HG03442 (cell line): ENCODE data around the gene GRB10.
"Not testable (repeated sequence)": the region's sequence is repeated elsewhere in the genome, so short reads cannot be mapped to it uniquely, and the experiment has no call there.

Experiments
- ATAC-seq: cut with Tn5 transposase; IDR thresholded peaks from one replicate; pipeline ENCODE4 v1.9.1; 2021; ENCODE audit warnings: mild to moderate bottlenecking, moderate library complexity; ENCODE audit not compliant: unreplicated experiment

GRB10 gene

DNA sequence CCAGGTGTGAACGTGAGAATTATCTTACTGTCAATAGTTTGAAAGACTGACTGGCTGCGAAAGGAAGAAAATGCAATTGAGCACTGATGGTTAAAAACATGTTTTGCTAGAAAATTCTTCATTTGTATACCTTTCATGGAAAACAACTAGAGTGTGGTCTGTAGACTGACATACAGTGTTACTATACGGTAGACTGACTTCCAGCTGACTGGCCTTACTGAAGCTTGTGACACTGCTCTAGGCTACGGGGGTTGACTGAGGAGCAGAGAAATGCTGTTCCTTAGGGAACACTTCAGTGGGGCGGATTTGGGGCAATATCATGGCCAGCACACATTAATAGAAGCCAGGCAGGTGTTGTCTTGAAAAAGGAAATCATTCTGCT is 191.6 kb downstream of the GRB10 start:
- ATAC-seq, result no peak

DNA sequence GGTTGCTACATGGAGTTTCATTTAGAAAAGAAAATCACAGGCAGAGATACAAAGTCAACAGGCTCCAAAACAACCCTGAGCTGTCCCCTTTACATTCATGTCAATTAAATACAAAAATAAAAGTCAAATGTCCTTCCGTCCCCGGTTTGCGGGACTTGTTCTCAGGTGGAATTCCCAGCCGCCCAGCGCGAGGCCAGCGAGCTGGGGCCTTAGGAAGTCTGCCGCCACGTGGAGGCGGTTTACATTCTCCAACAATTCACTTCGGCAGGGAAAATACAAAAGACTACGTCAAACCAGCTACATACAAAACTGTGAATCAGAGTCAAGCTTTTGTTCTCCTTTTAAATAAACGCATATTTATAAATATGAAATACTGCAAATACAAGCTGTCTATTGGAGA is 192.2 kb downstream of the GRB10 start:
- no peak for ATAC-seq

DNA sequence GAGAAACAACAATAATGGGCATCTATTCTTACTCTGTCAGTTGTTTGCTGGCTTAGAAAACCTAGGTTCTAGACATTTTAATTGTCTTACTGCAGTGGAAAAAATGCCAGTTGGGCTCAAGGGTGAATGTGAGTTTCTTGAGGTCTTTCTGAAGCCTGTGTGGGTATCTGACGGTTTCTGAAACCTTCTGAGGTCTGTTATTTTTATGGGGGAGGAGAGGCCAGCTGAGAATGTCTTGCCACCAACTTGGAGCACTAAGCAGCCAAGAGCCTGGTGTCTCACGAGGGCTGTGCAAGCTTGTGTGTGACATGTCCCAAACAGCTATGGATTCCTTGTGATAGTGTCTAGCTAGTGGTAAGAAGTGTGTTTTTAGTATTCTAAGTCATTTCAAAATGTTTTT is 193.3 kb downstream of the GRB10 start:
- ATAC-seq, result no peak

DNA sequence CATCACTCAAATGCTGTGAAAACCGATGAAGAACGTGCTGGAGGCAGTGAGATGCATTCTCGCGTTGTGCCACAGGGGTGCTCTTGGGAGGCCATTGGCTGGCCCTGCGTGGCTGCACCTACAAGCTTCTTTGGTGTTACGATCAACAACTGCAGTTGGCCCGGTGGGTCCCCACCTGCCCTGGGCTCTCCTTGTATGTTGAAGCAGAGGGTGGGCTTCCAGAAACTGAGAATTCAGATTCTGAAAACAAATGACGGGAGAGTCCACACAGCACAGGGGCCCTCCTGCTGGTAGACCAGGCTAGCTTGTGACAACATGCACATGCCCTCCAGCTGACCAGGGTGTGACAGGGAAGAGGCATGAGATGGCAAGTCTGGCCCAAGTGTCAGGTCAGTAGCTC is 193.8 kb downstream of the GRB10 start:
- no peak for ATAC-seq

DNA sequence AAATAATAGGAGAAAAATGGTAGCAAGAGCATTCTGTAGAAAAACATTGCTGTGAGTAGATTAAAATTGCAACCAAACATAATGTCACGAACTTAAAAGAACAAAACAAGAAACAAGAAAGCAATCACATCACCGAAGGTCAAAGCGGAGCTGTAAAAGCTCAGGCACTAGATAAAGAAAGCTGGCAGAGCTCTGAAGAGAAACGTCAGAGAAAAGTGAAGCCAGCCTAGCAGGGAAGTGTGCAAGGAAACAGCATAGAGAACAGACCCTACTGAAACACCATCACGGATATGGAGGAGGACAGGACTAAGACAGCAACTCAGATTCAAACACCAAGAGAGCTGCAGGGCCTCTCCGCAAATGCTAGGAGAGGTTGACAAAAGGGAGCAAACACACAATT is 195.0 kb downstream of the GRB10 start:
- ATAC-seq, result no peak

DNA sequence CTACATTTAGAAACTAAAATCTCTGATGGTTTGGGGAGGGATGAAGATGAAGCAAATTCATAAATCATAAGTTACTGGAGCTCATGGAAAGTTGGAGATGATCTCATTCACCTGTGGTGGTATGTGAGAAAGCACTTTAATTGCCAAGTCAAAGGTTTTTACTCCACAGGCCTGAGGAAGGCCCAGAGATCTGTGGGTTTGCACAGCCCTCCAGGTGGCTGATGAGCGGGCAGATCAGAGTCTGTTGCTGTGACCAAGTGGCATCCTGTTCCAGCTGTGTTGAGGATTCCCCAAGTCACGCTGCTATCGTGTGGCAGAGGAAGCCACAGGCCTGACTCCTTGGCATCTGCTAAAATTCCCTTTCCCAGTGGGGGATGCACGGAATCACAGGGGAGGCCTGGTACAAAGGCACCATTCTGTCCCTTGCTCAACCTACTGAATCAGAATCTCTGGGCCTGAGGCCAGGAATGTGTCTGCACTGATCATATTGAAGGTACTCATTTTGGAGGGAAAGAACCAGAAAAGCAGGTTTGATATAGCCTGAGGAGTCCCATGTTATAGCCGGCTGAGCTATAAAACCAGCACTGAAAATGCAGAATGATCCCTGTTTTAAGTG is 197.8 kb downstream of the GRB10 start:
- no peak for ATAC-seq

DNA sequence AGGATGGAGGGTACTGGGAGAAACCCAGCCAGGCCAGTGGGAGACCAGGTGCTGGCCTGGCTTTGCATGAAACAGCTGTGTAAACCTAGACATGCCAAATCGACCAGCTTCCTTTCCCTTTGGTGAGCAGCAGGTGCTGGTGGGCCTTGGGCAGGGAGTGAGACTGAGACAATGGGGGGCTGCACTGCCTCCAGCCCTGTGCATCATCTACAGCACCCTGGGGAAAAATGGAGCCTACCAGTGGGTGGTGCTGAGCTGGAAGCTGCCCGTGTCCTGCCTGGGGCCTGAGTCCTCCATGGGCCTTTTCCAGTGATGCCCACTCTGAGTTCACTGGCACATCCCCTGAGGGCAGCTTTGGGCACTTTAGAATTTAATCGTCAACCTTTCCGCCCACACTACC is 198.3 kb downstream of the GRB10 start:
- no peak for ATAC-seq

DNA sequence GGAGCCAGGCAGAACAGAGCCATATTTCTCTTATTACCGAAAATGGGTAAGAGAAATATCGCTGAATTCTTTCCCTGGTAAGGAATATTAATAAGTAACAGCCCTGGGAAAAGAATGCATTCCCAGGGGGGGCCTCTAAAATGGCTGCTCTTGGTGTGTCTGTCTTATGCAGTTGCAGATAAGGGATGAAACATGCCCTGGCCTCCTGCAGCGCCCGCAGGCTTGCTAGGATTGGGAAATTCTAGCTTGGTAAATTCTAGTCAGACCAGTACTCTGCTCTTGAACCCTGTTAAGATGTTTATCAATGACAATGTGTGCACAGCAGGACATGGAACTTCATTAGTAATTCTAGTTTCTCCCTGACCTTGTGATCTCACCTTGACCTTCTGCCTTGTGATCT is 199.4 kb downstream of the GRB10 start:
- ATAC-seq, result not testable (repeated sequence)

DNA sequence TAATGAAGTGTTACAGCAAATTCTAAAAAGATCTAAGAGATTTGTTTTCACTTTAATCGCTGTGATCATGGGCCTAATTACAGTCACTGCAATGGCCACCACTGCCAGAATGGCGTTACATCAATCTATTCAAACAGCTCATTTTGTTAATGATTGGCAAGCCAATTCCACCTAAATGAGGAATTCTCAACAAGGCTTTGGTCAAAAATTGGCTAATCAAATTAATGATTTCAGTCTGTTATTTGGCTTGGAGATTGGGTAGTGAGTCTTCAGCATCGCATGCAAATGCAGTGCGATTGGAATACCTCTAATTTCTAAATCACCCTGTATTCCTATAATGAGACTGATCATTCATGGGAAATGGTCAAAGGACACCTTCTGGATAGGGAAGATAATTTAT is 200.4 kb downstream of the GRB10 start:
- ATAC-seq, result not testable (repeated sequence)

DNA sequence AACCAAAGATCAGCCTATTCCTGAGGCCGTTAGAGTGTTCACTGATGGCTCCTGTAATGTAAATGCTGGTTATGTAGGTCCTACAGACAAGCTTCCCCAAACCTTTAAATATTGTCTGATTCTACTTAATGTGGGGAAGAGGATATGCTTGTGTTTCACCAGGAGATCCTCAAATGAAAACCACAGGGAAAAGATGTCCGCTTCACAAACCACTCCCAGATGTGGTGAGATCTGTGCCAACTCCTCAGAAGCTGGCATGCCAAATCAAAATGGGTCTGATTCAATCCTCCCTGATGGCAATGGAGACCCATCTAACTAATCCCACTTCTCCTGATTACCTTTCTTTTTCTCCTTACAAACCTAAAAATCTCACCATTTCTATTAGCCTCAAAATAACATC is 202.0 kb downstream of the GRB10 start:
- not testable (repeated sequence) for ATAC-seq

DNA sequence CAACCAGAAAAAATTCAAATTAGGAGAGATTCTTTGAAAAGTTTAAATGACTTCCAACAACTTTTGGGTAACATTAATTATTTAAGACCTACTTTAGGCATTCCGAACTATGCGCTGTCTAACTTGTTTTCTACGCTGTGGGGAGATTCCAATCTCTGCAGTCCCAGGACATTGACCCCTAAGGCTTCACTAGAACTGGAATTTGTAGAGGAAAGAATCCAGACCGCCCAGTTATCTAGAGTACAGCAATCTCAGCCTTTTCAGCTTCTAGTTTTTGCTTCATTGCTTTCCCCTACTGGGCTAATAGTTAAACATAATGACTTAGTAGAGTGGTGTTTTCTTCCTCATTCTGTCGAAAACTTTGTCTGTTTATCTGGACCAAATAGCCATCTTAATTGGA is 202.6 kb downstream of the GRB10 start:
- ATAC-seq, result no peak

DNA sequence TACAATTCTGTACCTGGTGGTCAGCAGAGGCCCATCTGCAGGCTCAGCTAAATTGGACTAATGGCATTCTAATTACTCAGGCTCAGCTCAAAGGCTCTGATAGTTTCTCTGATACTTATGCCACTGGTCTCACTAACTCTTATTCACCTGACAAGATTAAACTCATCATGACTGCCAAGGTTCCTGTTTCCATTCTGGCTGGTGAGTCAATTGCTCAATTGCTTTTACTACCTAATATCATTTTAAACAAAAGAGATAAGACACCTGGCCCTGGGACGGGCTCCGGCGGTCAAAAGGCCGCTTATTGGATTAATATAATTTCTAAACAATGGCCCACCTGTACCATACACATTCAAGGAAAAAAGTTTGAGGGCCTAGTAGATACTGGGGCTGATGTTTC is 204.6 kb downstream of the GRB10 start:
- not testable (repeated sequence) for ATAC-seq

DNA sequence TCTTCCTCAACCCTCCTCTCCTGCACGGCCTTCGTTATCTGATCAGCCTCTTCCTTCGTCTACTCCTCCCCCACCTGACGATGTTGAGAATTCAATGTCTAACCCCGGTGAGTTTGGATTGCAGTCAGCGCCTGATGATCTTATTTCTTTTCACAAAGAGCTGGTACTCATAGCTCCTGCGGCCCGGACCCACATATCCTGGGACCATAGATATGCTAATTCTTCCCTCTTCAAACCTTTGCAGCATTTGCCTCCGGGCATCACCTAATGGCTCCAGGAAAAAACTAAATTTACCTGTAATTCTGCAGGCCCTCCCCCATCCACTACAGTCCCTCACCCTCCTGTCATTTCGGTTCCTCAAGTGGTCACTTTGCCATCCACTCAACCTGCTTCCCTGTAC is 205.1 kb downstream of the GRB10 start:
- ATAC-seq, result no peak

DNA sequence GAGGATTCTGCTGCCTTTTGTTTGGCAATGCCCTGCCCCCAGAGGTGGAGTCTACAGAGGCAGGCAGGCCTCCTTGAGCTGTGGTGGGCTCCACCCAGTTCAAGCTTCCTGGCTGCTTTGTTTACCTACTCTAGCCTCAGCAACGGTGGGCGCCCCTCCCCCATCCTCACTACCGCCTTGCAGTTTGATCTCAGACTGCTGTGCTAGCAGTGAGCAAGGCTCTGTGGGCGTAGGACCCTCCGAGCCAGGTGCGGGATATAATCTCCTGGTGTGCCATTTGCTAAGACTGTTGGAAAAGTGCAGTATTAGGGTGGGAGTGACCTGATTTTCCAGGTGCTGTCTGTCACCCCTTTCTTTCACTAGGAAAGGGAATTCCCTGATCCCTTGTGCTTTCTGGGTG is 206.3 kb downstream of the GRB10 start:
- ATAC-seq, result not testable (repeated sequence)

DNA sequence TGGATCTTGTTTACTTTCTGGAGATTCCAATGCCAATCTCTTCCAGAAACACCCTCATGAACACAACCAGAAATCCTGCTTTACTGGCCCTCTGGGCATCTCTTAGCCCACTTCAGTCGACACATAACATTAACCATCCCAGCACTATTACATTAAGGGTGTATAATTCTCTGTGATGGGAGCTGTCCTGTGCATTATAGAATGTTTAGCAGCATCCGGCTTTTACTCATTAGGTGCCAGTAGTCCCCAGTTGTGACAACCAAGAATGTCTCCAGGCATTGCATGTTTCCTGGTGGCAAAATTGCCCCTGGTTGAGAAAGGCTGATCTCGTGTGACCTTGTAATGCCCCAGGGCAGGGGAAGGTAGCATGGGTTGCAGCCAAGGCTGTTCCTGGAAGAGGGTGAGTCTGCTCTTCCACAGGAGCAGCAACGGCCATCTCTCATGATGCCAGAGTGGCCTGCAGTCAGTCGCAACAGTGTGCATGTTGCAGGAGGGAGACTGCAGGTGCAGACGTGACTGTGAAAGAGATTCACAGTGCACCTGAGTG is 214.9 kb downstream of the GRB10 start:
- no peak for ATAC-seq

DNA sequence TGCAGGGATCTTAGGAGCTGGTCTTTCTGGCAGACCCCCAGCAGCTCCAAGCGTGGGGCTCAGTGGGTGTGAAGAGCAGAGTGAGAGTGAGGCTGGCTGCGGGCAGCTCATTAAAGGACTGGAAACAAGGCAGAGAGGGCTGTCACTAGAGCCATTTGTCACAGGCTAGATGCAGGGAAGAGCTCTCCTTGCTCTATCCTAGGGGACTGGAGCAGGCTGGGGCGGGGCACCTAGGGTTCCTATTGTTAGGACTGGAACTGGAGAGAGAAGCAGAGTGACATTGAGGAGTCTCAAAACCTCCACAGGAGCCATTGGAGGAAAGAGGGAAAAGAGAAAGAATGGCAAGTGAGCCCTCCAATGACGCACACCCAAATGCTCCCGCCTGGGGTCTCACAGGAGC is 216.7 kb downstream of the GRB10 start:
- no peak for ATAC-seq

DNA sequence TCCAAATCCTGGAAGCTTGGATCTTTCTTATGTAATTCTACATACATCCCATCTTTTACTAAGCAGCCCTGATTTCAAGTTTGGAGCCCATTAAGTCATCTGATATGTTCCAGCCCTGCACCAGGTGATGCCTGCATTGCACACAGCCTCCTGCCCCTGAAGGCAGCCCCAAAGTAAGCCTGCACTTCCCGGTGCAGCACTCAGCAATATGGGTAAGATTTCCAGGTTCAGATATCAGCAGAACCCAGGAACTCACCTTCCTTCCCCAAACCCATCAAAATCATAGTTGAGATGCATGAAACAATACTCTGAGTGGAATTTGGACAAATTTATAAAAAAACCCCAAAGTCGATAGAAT is 217.2 kb downstream of the GRB10 start:
- no peak for ATAC-seq

DNA sequence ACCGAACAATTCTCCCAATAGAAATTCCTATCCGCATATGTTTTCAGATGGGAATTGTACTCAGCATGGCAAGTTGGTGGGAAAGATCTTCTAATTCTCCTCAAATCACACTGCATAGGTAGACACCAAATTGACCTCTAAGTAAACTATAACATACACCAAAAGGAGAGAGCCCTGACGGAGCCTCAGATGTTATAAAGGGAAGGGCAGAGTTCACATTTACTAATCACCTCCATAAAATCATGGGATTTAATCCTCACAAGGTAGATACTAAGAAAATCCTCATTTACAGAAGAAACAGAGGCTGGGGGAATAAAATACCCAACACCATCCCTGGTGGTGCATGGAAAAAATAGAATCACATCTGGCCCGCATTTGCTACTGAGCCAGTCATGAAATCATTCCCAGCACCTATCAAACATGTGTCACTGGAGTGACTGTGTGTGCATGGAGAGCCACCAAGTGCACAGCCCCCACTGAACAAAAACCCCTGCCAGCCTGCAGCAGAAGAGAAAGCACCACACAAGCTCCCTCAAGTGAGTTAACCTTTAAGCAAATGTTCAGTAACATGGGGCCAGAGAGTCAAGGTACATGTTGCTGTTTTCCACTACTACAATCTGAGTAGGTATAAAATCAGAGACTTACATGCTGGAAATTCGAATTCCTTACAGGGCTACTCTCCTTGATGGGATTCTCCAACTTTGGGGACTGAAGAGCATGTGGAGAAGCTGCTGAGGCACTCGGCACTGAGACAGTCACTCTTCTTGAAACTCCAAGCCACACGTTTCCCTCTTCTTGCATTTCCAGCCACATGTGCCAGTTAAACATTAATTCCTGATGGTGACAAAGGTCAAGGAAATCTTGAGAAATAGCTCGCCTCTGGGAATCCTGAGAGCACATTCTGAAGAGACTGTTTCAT is 217.8 kb downstream of the GRB10 start, which contains the start of gene DDC:
TSS of gene DDC (minus strand) at position 766 of the 919 bp plus-strand sequence. CDS start 21,320 bp downstream, outside the sequence.
- ATAC-seq, result no peak

DNA sequence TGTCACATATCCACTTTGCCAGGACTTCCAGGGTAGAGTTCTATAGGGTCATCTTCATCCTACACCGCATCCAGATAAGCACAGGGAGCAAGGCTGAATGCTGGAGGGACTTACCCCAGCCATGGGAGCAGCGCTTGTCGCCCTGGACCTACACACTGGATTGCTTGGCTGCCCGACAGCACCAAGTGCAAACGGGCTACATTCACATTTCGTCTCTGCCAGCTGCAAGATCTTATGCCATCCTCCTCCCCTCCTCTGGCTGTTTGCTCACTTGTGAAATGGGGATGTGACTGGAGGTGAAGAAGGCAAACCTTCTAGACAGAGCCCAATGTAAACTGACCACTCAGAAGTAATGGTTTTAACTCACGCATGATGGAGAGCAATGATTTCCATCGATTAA is 218.5 kb downstream of the GRB10 start:
- ATAC-seq, result no peak

DNA sequence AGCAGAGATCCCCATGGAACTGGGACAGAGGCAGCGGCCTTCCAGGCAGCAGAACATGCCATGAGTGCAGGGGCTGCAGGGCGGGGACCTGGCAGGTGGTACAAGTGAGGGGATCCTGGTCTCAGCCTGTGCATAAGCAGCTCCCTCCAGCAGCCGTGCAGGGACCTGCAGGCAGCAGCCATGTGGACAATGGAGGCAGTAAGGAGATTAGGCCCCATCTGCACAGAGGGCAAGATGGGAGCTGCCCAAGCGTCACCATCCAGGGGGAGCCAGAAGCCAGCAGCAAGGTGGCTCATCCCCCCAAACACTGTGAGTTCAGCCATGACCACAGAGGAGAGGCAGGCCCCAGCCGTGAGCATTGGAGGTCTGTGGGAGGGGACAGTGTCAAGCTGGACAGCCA is 220.6 kb downstream of the GRB10 start:
- no peak for ATAC-seq

DNA sequence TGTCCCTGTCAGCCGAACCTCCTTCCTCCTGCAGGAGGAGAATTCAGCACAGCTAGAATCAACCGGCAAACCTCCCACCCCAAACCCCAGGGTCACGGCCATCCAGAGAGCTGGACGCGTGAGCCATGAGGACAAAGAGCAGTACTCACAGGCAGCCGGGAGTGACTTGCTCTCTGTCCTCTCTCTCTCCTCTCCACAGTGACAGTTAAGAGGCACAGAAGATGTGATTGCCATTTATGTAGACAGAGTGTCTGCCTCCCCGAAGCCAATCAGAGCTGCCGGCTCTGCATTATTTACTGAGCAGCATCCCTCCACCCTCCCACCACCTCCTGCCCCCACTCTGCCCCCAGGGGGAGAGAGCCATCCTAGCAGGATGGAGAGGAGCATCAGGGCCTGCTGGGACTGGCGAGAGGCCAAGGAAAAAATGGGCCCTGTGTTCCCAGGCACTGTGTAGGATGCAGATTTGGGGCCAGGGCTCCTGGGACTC is 221.8 kb downstream of the GRB10 start:
- ATAC-seq, result no peak

DNA sequence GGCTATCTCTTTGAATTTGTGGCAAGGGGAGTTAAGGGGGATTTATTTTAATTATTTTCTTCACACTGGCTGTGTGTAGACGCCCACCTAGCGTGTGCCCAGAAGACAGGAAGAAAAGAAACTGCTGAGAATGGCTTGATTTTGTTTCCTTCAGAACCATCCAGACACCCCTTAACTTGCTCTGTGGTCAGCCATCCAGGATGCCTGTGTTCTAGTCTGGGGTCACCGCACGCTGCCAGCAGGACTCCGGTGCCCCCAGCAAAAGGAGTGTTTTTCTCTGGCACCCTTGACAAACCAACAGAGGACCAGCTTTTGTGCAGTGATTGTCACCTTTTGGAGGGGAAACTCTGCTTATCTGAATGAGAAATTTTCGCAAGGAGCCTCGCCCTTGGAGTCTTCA is 222.8 kb downstream of the GRB10 start:
- no peak for ATAC-seq
